BLaER1 (cell line): ENCODE data around the gene AMER3.
"Not testable (repeated sequence)": the region's sequence is repeated elsewhere in the genome, so short reads cannot be mapped to it uniquely, and the experiment has no call there.

Experiments used
- H3K27ac ChIP-seq: shearing (Covaris generic); formaldehyde crosslinking; 2 replicates; pipeline ENCODE4 v1.8.1; 2022
- H3K27me3 ChIP-seq: shearing (Covaris generic); formaldehyde crosslinking; 2 replicates; pipeline ENCODE4 v1.8.1; 2022
- H3K36me3 ChIP-seq: shearing (Covaris generic); formaldehyde crosslinking; 2 replicates; pipeline ENCODE4 v1.8.1; 2022
- H3K4me1 ChIP-seq: shearing (Covaris generic); formaldehyde crosslinking; 2 replicates; pipeline ENCODE4 v1.8.1; 2022
- H3K4me2 ChIP-seq: shearing (Covaris generic); formaldehyde crosslinking; 2 replicates; pipeline ENCODE4 v1.8.1; 2022
- H3K4me3 ChIP-seq: shearing (Covaris generic); formaldehyde crosslinking; 2 replicates; pipeline ENCODE4 v1.8.1; 2022
- H3K9ac ChIP-seq: shearing (Covaris generic); formaldehyde crosslinking; 2 replicates; pipeline ENCODE4 v1.8.1; 2022
- H3K9me3 ChIP-seq: shearing (Covaris generic); formaldehyde crosslinking; 2 replicates; pipeline ENCODE4 v1.8.1; 2022
- H4K20me1 ChIP-seq: shearing (Covaris generic); formaldehyde crosslinking; 2 replicates; pipeline ENCODE4 v1.8.1; 2022
- Cebpa-rat ChIP-seq: shearing (Covaris generic); IDR thresholded peaks from 2 replicates; pipeline ENCODE4 v1.8.1; 2022

Gene AMER3

GRCh38 chr2:130729322-130730299 is 25.7 kb upstream of the AMER3 start:
- Histone ChIP-seq H3K4me1 (peaks cover 28% of the 10 kb centered on the region), H3K9me3 (peaks cover 5% of the 10 kb centered on the region; the same call in 1 of the 2 replicates), H4K20me1 (no peaks in the 10 kb centered on the region), H3K27me3 (no peaks in the 10 kb centered on the region), H3K27ac (no peak overlapping the region), H3K9ac (no peak overlapping the region), H3K36me3 (no peaks in the 10 kb centered on the region), H3K4me3 (no peak overlapping the region), H3K4me2 (peak overlapping the region; percentile 73)
- TF ChIP-seq Cebpa-rat: no peak

GRCh38 chr2:130732257-130732656 is 23.1 kb upstream of the AMER3 start:
- not testable (repeated sequence) for H3K9me3 ChIP-seq, H3K27ac ChIP-seq, H3K4me3 ChIP-seq, H3K9ac ChIP-seq, H4K20me1 ChIP-seq, H3K4me2 ChIP-seq, H3K36me3 ChIP-seq, H3K27me3 ChIP-seq
- H3K4me1 ChIP-seq: peaks cover 19% of the 10 kb centered on the region

GRCh38 chr2:130735200-130735599 is 20.1 kb upstream of the AMER3 start:
- no peak overlapping the region for H3K9ac ChIP-seq
- no peak overlapping the region for H3K4me2 ChIP-seq
- H3K9me3 ChIP-seq: no peaks in the 10 kb centered on the region
- H3K4me3 ChIP-seq: no peak overlapping the region
- no peaks in the 10 kb centered on the region for H3K36me3 ChIP-seq
- H4K20me1 ChIP-seq: no peaks in the 10 kb centered on the region
- no peaks in the 10 kb centered on the region for H3K4me1 ChIP-seq
- no peak for TF ChIP-seq Cebpa-rat
- no peak overlapping the region for H3K27ac ChIP-seq
- no peaks in the 10 kb centered on the region for H3K27me3 ChIP-seq

- H4K20me1 ChIP-seq: no peaks in the 10 kb centered on the region
- H3K36me3 ChIP-seq: no peaks in the 10 kb centered on the region
- H3K27me3 ChIP-seq: no peaks in the 10 kb centered on the region
- no peaks in the 10 kb centered on the region for H3K9me3 ChIP-seq
- no peak overlapping the region for H3K9ac ChIP-seq
- H3K4me1 ChIP-seq: peaks cover 9% of the 10 kb centered on the region
- no peak overlapping the region for H3K4me2 ChIP-seq
- no peak for TF ChIP-seq Cebpa-rat
- H3K4me3 ChIP-seq: no peak overlapping the region
- no peak overlapping the region for H3K27ac ChIP-seq
Observed at GRCh38 chr2:130736487-130736886, 18.9 kb upstream of the AMER3 start.

GRCh38 chr2:130737592-130737991 is 17.7 kb upstream of the AMER3 start:
- Histone ChIP-seq H3K27ac (no peak overlapping the region), H3K9ac (no peak overlapping the region), H4K20me1 (no peaks in the 10 kb centered on the region), H3K4me1 (peaks cover 18% of the 10 kb centered on the region), H3K9me3 (no peaks in the 10 kb centered on the region), H3K27me3 (no peaks in the 10 kb centered on the region), H3K4me2 (no peak overlapping the region), H3K36me3 (no peaks in the 10 kb centered on the region), H3K4me3 (no peak overlapping the region)
- no peak for TF ChIP-seq Cebpa-rat

- H3K9me3 ChIP-seq: no peaks in the 10 kb centered on the region
- peak overlapping the region; percentile 47; the same call in 1 of the 2 replicates for H3K4me2 ChIP-seq
- H3K36me3 ChIP-seq: no peaks in the 10 kb centered on the region
- no peak overlapping the region for H3K27ac ChIP-seq
- H3K4me3 ChIP-seq: no peak overlapping the region
- H3K4me1 ChIP-seq: peaks cover 24% of the 10 kb centered on the region
- no peaks in the 10 kb centered on the region for H3K27me3 ChIP-seq
- TF ChIP-seq Cebpa-rat: no peak
- H4K20me1 ChIP-seq: no peaks in the 10 kb centered on the region
- H3K9ac ChIP-seq: no peak overlapping the region
Observed at GRCh38 chr2:130740671-130741070, 14.7 kb upstream of the AMER3 start.

GRCh38 chr2:130743278-130743677 is 12.1 kb upstream of the AMER3 start:
- Histone ChIP-seq H3K9me3 (no peaks in the 10 kb centered on the region), H3K4me2 (peak overlapping the region; percentile 2; the same call in 1 of the 2 replicates), H3K36me3 (no peaks in the 10 kb centered on the region), H3K27ac (no peak overlapping the region), H3K4me3 (no peak overlapping the region), H3K27me3 (no peaks in the 10 kb centered on the region), H3K9ac (no peak overlapping the region), H4K20me1 (no peaks in the 10 kb centered on the region), H3K4me1 (peaks cover 24% of the 10 kb centered on the region)
- no peak for TF ChIP-seq Cebpa-rat

- Histone ChIP-seq H3K9me3 (no peaks in the 10 kb centered on the region), H3K9ac (no peak overlapping the region), H3K4me3 (no peak overlapping the region), H3K4me2 (no peak overlapping the region), H3K27me3 (no peaks in the 10 kb centered on the region), H3K27ac (no peak overlapping the region), H4K20me1 (no peaks in the 10 kb centered on the region), H3K36me3 (no peaks in the 10 kb centered on the region), H3K4me1 (peaks cover 24% of the 10 kb centered on the region)
- TF ChIP-seq Cebpa-rat: no peak
Observed at GRCh38 chr2:130744287-130745117, 10.8 kb upstream of the AMER3 start.

- H4K20me1 ChIP-seq: no peaks in the 10 kb centered on the region
- H3K9me3 ChIP-seq: no peaks in the 10 kb centered on the region
- no peak for TF ChIP-seq Cebpa-rat
- H3K4me3 ChIP-seq: no peak overlapping the region
- H3K27ac ChIP-seq: no peak overlapping the region
- no peaks in the 10 kb centered on the region for H3K4me1 ChIP-seq
- H3K36me3 ChIP-seq: no peaks in the 10 kb centered on the region
- H3K27me3 ChIP-seq: no peaks in the 10 kb centered on the region
- H3K9ac ChIP-seq: no peak overlapping the region
- no peak overlapping the region for H3K4me2 ChIP-seq
Observed at GRCh38 chr2:130749078-130749477, 6.3 kb upstream of the AMER3 start.

- no peak overlapping the region for H3K4me2 ChIP-seq
- H3K27ac ChIP-seq: no peak overlapping the region
- no peaks in the 10 kb centered on the region for H3K36me3 ChIP-seq
- TF ChIP-seq Cebpa-rat: no peak
- no peak overlapping the region for H3K9ac ChIP-seq
- no peaks in the 10 kb centered on the region for H4K20me1 ChIP-seq
- H3K4me1 ChIP-seq: no peaks in the 10 kb centered on the region
- no peak overlapping the region for H3K4me3 ChIP-seq
- H3K27me3 ChIP-seq: peaks cover 1% of the 10 kb centered on the region; the same call in 1 of the 2 replicates
- H3K9me3 ChIP-seq: no peaks in the 10 kb centered on the region
Observed at GRCh38 chr2:130749641-130750040, 5.7 kb upstream of the AMER3 start.
